Left lung (tissue), 14 donors: ENCODE data around the gene ZNF331. TPM values are rescaled to one million over a fixed set of nuclear protein-coding genes. Genes with fewer than 3 reads are reported as not detected.
A peak's percentile ranks its signal among the peaks of the same experiment; 100 is the strongest.
"Not testable (repeated sequence)": the region's sequence is repeated elsewhere in the genome, so short reads cannot be mapped to it uniquely, and the experiment has no call there.

Experiments
- ATAC-seq: fragments of 200-7000 bp; cut with Tn5 transposase; one replicate; pipeline ENCODE4 v1.9.1; 2020; ENCODE audit warnings: moderate library complexity
- DNase-seq, 4 donors: peaks; one replicate each; pipeline ENCODE4 v3.0.0-alpha.2; 2013 to 2020
- H3K27ac ChIP-seq, 2 donors: fragments of 200-600 bp; sonication (generic) in 1 of 2; one replicate each; pipeline versions ENCODE4 v1.5.0 to v1.8.0; 2020 to 2021
- H3K27me3 ChIP-seq, 2 donors: fragments of 200-600 bp; sonication (generic) in 1 of 2; one replicate each; pipeline versions ENCODE4 v1.5.0 to v1.8.0; 2020 to 2021
- H3K36me3 ChIP-seq, 2 donors: fragments of 200-600 bp; sonication (generic) in 1 of 2; one replicate each; pipeline versions ENCODE4 v1.5.0 to v1.8.0; 2020 to 2021
- H3K4me1 ChIP-seq, 2 donors: fragments of 200-600 bp; one replicate each; pipeline ENCODE4 v1.8.0; 2021
- H3K4me3 ChIP-seq, 2 donors: fragments of 200-600 bp; sonication (generic) in 1 of 2; one replicate each; pipeline versions ENCODE4 v1.5.0 to v1.8.0; 2020 to 2021; ENCODE audit warnings: mild to moderate bottlenecking in 1 of 2
- H3K9me3 ChIP-seq, 2 donors: fragments of 200-600 bp; sonication (generic) in 1 of 2; one replicate each; pipeline versions ENCODE4 v1.5.0 to v1.8.0; 2020 to 2021
- CTCF ChIP-seq, 2 donors: fragments of 200-600 bp; sonication (generic) in 1 of 2; IDR thresholded peaks; one replicate each; pipeline versions ENCODE4 v1.5.0 to v1.8.0; 2021; ENCODE audit warnings: antibody characterized with exemption in 2 of 2
- intact Hi-C, 2 donors: fragments of 100-400 bp; cut with DNase I; formaldehyde crosslinking; loops; one replicate each; pipeline versions ENCODE4 v1.11.2 to v1.14.2; 2022
- long read RNA-seq, 12 donors: library from polyadenylated mRNA in 2 of 12; unstranded in 2 of 12; transcript quantifications; one replicate each; pipeline ENCODE4 v2.0.0 and lab custom pipeline, GENCODE V29; 2019 to 2026
- polyA plus RNA-seq, 6 donors: library from polyadenylated mRNA; unstranded; fragments of 120-200 nt; gene quantifications; one replicate each; pipeline ENCODE4 v1.2.1, GENCODE V29; 2013; ENCODE audit not compliant: insufficient read length in 6 of 6
- total RNA-seq, 2 donors: library from RNA; stranded (reverse); fragmentation: NEBNext Ultra II Directional; extraction: Animal tissue kit (Norgen Biotek cat#: 25700); gene quantifications; one replicate each; pipeline ENCODE4 v1.2.1, GENCODE V29; 2021
- donor health status: DM: no; HTN: yes; CAD: no.
- donor health status: DM: no; HTN: no; CAD: no.

The ZNF331 gene
- 10 to 100 TPM; 20.1 to 23.9 TPM for total RNA-seq
- 10 to 100 TPM; 19.6 to 25.0 (median 20.7) TPM for polyA plus RNA-seq
- long read RNA-seq, donor 1, partial matches to known transcripts, result 0 of 8 reads
- long read RNA-seq, donor 1, other reads (novel, unspliced or antisense), result 0 of 8 reads
- long read RNA-seq, donor 2, full-length matches to known transcripts, result 11 of 11 reads
- long read RNA-seq, donor 2, partial matches to known transcripts, result 0 of 11 reads
- long read RNA-seq, donor 2, other reads (novel, unspliced or antisense), result 0 of 11 reads
- long read RNA-seq, donor 3, full-length matches to known transcripts, result 2 of 2 reads
- long read RNA-seq, donor 3, partial matches to known transcripts, result 0 of 2 reads
- long read RNA-seq, donor 3, other reads (novel, unspliced or antisense), result 0 of 2 reads
- long read RNA-seq, donor 4, partial matches to known transcripts, result 0 of 15 reads
- long read RNA-seq, donor 4, other reads (novel, unspliced or antisense), result 6 of 15 reads
- long read RNA-seq, donor 5, full-length matches to known transcripts, result 10 of 10 reads
- long read RNA-seq, donor 5, partial matches to known transcripts, result 0 of 10 reads
- long read RNA-seq, donor 5, other reads (novel, unspliced or antisense), result 0 of 10 reads
- long read RNA-seq, donor 6, full-length matches to known transcripts, result 5 of 5 reads
- long read RNA-seq, donor 6, partial matches to known transcripts, result 0 of 5 reads
- long read RNA-seq, donor 6, other reads (novel, unspliced or antisense), result 0 of 5 reads
- long read RNA-seq, donor 7, full-length matches to known transcripts, result 10 of 10 reads
- long read RNA-seq, donor 7, partial matches to known transcripts, result 0 of 10 reads
- long read RNA-seq, donor 7, other reads (novel, unspliced or antisense), result 0 of 10 reads
- long read RNA-seq, donor 8, partial matches to known transcripts, result 0 of 3 reads
- long read RNA-seq, donor 8, other reads (novel, unspliced or antisense), result 0 of 3 reads
- long read RNA-seq, donor 9, result 0 reads
- long read RNA-seq, donor 10, partial matches to known transcripts, result 1 of 9 reads
- long read RNA-seq, donor 10, other reads (novel, unspliced or antisense), result 3 of 9 reads
- long read RNA-seq, donor 11, result 0 reads
- long read RNA-seq, donor 12, full-length matches to known transcripts, result 4 of 4 reads
- long read RNA-seq, donor 12, partial matches to known transcripts, result 0 of 4 reads
- long read RNA-seq, donor 12, other reads (novel, unspliced or antisense), result 0 of 4 reads

- intact Hi-C loops, result no loop called here
- ATAC-seq (peak; percentile 89), DNase-seq (peak; percentile 75 to 92 (median 86))
- H3K4me1 ChIP-seq, result peaks cover 0 to 5% of the 10 kb centered on the region in 2 donors
- peak; percentile 11 to 38 for TF ChIP-seq CTCF (IDR thresholded peaks at IDR 0.05)
- no peaks in the 10 kb centered on the region for H3K9me3 ChIP-seq
- H3K27me3 ChIP-seq, result no peaks in the 10 kb centered on the region
- H3K36me3 ChIP-seq, result peaks cover 0 to 9% of the 10 kb centered on the region in 2 donors
- H3K4me3 ChIP-seq, result peak within 1 kb of the TSS; percentile 51 to 57
- H3K27ac ChIP-seq, result peak within 1 kb of the TSS; percentile 77 to 78
Observed at GRCh38 chr19:53537521-53538377, at the start of gene ZNF331. Gene ZNF331 (plus strand): TSS chr19:53538145. CDS start chr19:53569377, 31,232 bp downstream.

GRCh38 chr19:53492153-53492552 lies 45.8 kb upstream of the ZNF331 start:
- TF ChIP-seq CTCF (IDR thresholded peaks at IDR 0.05), result no peak
- Histone ChIP-seq H3K4me1 (no peaks in the 10 kb centered on the region), H3K4me3 (no peak overlapping the region), H3K9me3 (peaks cover 6 to 95% of the 10 kb centered on the region in 2 donors), H3K27ac (no peak overlapping the region), H3K27me3 (no peaks in the 10 kb centered on the region), H3K36me3 (peaks cover 3 to 55% of the 10 kb centered on the region in 2 donors)
- ATAC-seq, result no peak
- intact Hi-C loops, result no loop called here
- DNase-seq, result no peak

GRCh38 chr19:53497311-53498023 lies 40.5 kb upstream of the ZNF331 start:
- H3K4me1 ChIP-seq, H3K36me3 ChIP-seq, intact Hi-C loops, H3K27me3 ChIP-seq, H3K4me3 ChIP-seq, H3K27ac ChIP-seq: not testable (repeated sequence)
- H3K9me3 ChIP-seq, result peaks cover 0 to 51% of the 10 kb centered on the region in 2 donors
- peak in 1 of 4 donors; percentile 32 for DNase-seq
- ATAC-seq, result peak; percentile 22

GRCh38 chr19:53498024-53498395 lies 39.9 kb upstream of the ZNF331 start:
- intact Hi-C loops, H3K27ac ChIP-seq, H3K4me3 ChIP-seq, H3K27me3 ChIP-seq, H3K4me1 ChIP-seq, DNase-seq, H3K36me3 ChIP-seq, ATAC-seq: not testable (repeated sequence)
- H3K9me3 ChIP-seq, result peaks cover 0 to 45% of the 10 kb centered on the region in 2 donors

- H3K27ac ChIP-seq, DNase-seq, H3K36me3 ChIP-seq, intact Hi-C loops, H3K4me1 ChIP-seq, ATAC-seq, H3K9me3 ChIP-seq, H3K4me3 ChIP-seq: not testable (repeated sequence)
- H3K27me3 ChIP-seq, result peaks cover 0 to 21% of the 10 kb centered on the region in 2 donors
Observed at GRCh38 chr19:53503151-53503550, 34.8 kb upstream of the ZNF331 start.

GRCh38 chr19:53503671-53504364 lies 34.1 kb upstream of the ZNF331 start:
- H3K27ac ChIP-seq, H3K9me3 ChIP-seq, DNase-seq, intact Hi-C loops, H3K36me3 ChIP-seq, H3K4me3 ChIP-seq, H3K4me1 ChIP-seq: not testable (repeated sequence)
- H3K27me3 ChIP-seq, result peaks cover 0 to 21% of the 10 kb centered on the region in 2 donors
- peak; percentile 67 for ATAC-seq

- H3K4me1 ChIP-seq, intact Hi-C loops, H3K9me3 ChIP-seq, H3K36me3 ChIP-seq: not testable (repeated sequence)
- Histone ChIP-seq H3K27ac (peak overlapping the region in 1 of 2 donors; percentile 25), H3K4me3 (peak overlapping the region in 1 of 2 donors; percentile 7), H3K27me3 (peaks cover 0 to 21% of the 10 kb centered on the region in 2 donors)
- peak; percentile 87 for ATAC-seq
- DNase-seq, result peak in 1 of 4 donors; percentile 42
Observed at GRCh38 chr19:53504365-53504703, 33.6 kb upstream of the ZNF331 start.
